Neural cell (in vitro differentiated cells): ENCODE measurements around the gene ZNF276. TPM values are rescaled to one million over a fixed set of nuclear protein-coding genes. Genes with fewer than 3 reads are reported as not detected.

Experiments
- H2AFZ ChIP-seq: fragments of 200-600, 300-800 bp; sonication (generic), shearing (Covaris generic); 2 replicates; pipeline ENCODE4 v1.6.0; 2014; ENCODE audit warnings: low read depth, mild to moderate bottlenecking, antibody characterized with exemption, low read length, moderate library complexity
- H3F3A ChIP-seq: fragments of 200-600 bp; shearing (Covaris generic); 2 replicates; pipeline ENCODE4 v1.6.1; 2016; ENCODE audit warnings: mild to moderate bottlenecking, moderate library complexity, mixed read lengths, antibody characterized with exemption, low read length; ENCODE audit not compliant: insufficient read depth, poor library complexity, severe bottlenecking
- H3K27ac ChIP-seq: fragments of 200-600, 300-800 bp; sonication (generic), shearing (Covaris generic); 2 replicates; pipeline ENCODE4 v1.5.1; 2014; ENCODE audit warnings: mild to moderate bottlenecking, low read length, moderate library complexity
- H3K27me3 ChIP-seq: fragments of 300-800, 200-600 bp; sonication (generic), shearing (Covaris generic); 2 replicates; pipeline ENCODE4 v1.6.0; 2014; ENCODE audit warnings: mild to moderate bottlenecking, low read depth, low read length, moderate library complexity; ENCODE audit not compliant: insufficient read depth
- H3K36me3 ChIP-seq: fragments of 300-800, 200-600 bp; sonication (generic), shearing (Covaris generic); 2 replicates; pipeline ENCODE4 v1.5.1; 2014; ENCODE audit warnings: mild to moderate bottlenecking, antibody characterized with exemption, low read length, moderate library complexity; ENCODE audit not compliant: insufficient read depth
- H3K4me2 ChIP-seq: fragments of 300-800, 200-600 bp; sonication (generic), shearing (Covaris generic); 2 replicates; pipeline ENCODE4 v1.6.0; 2014; ENCODE audit warnings: mild to moderate bottlenecking, low read length
- H3K4me3 ChIP-seq: fragments of 300-800, 200-600 bp; sonication (generic), shearing (Covaris generic); 2 replicates; pipeline ENCODE4 v1.5.1; 2014; ENCODE audit warnings: mild to moderate bottlenecking, low read length, moderate library complexity
- H3K79me2 ChIP-seq: fragments of 200-600 bp; shearing (Covaris generic); replicated peaks from 2 replicates; pipeline ENCODE4 v1.6.0; 2014; ENCODE audit warnings: mild to moderate bottlenecking, low read length, moderate library complexity; ENCODE audit not compliant: insufficient read depth
- H3K9ac ChIP-seq: fragments of 300-800, 200-600 bp; sonication (generic), shearing (Covaris generic); 2 replicates; pipeline ENCODE4 v1.6.1; 2016; ENCODE audit warnings: mild to moderate bottlenecking, low read length, mixed read lengths
- H3K9me2 ChIP-seq: fragments of 200-600 bp; shearing (Covaris generic); 2 replicates; pipeline ENCODE4 v1.6.1; 2016; ENCODE audit warnings: mild to moderate bottlenecking, low read length, mixed read lengths; ENCODE audit not compliant: insufficient read depth
- H3K9me3 ChIP-seq: fragments of 200-600, 300-800 bp; sonication (generic), shearing (Covaris generic); 2 replicates; pipeline ENCODE4 v1.6.1; 2016; ENCODE audit warnings: mild to moderate bottlenecking, mixed run types, low read length, moderate library complexity, mixed read lengths
- H4K20me1 ChIP-seq: fragments of 200-600 bp; shearing (Covaris generic); 2 replicates; pipeline ENCODE4 v1.6.1; 2016; ENCODE audit warnings: mild to moderate bottlenecking, mixed run types; ENCODE audit not compliant: insufficient read depth
- CTCF ChIP-seq: fragments of 450-650 bp; IDR thresholded peaks from 2 replicates; pipeline ENCODE4 v1.5.1; 2014; ENCODE audit warnings: antibody characterized with exemption, mild to moderate bottlenecking, moderate library complexity; ENCODE audit not compliant: poor library complexity, severe bottlenecking
- EP300 ChIP-seq: fragments of 450-650 bp; conservative IDR thresholded peaks from 2 replicates; pipeline ENCODE4 v1.6.1; 2014; ENCODE audit warnings: antibody characterized with exemption, mild to moderate bottlenecking, moderate library complexity; ENCODE audit not compliant: poor library complexity, severe bottlenecking
- EZH2 ChIP-seq: fragments of 200-600, 300-800 bp; shearing (Covaris generic), sonication (generic); IDR thresholded peaks from 2 replicates; pipeline ENCODE4 v1.6.1; 2014; ENCODE audit warnings: antibody characterized with exemption, low read length, borderline replicate concordance, mild to moderate bottlenecking; ENCODE audit not compliant: insufficient read depth, poor library complexity, severe bottlenecking
- MXI1 ChIP-seq: fragments of 450-650 bp; conservative IDR thresholded peaks from 2 replicates; pipeline ENCODE4 v1.6.1; 2014; ENCODE audit warnings: antibody characterized with exemption, mild to moderate bottlenecking; ENCODE audit not compliant: poor library complexity, severe bottlenecking
- POLR2AphosphoS5 ChIP-seq: IDR thresholded peaks from 2 replicates; pipeline ENCODE4 v1.6.1; 2012
- RAD21 ChIP-seq: fragments of 450-650 bp; conservative IDR thresholded peaks from 2 replicates; pipeline ENCODE4 v1.6.1; 2014; ENCODE audit warnings: antibody characterized with exemption, mild to moderate bottlenecking, moderate library complexity
- SMC3 ChIP-seq: fragments of 450-650 bp; conservative IDR thresholded peaks from 2 replicates; pipeline ENCODE4 v1.6.1; 2014; ENCODE audit warnings: antibody characterized with exemption, mild to moderate bottlenecking, moderate library complexity; ENCODE audit not compliant: poor library complexity
- TAF1 ChIP-seq: IDR thresholded peaks from 2 replicates; pipeline ENCODE4 v1.6.1; 2012; ENCODE audit warnings: low read depth
- polyA plus RNA-seq: library from polyadenylated mRNA; depleted of rRNA; stranded (reverse); fragments of >200 nt; gene quantifications from 2 replicates; pipeline ENCODE4 v1.2.3, GENCODE V29; 2014
- TF ChIP-seq, protein P1 (sequence below): IDR thresholded peaks from 2 replicates; pipeline ENCODE4 v1.6.1; 2012; ENCODE audit warnings: borderline replicate concordance

ZNF276 gene
- polyA plus RNA-seq, 1 donor from 2014 or later: 35.4 TPM

DNA sequence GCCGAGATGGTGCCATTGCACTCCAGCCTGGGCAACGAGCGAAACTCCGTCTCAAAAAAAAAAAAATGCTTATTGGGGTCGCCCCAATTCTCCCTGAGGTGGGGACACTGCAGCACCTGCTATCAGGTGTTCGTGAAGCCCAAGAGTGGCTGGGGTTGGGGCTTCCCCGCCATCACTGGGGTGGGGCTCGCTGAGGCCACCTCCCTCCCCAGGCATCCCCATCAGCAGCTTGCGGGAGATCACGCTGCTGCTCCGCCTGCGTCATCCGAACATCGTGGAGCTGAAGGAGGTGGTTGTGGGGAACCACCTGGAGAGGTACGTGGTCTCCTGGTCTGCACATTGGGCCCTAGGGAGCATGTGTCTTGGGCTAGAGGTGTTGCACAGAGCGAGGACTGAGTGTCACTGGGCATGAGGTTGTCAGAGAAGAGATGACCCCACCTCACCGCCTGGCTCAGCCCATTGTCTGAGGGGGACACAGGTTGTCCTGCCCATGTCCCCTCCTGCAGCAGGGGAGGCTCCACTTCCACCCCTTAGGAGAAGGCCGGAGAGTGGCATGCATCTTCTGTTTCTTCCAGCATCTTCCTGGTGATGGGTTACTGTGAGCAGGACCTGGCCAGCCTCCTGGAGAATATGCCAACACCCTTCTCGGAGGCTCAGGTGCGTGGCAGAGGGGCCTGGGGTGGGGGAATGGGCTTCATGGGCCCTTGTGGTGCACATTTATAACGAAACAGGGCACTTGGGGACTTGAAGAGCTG lies 29.9 kb upstream of the ZNF276 start:
- Histone ChIP-seq H3K4me2 (no peak overlapping the region), H3K9me2 (no peaks in the 10 kb centered on the region), H3K36me3 (no peaks in the 10 kb centered on the region), H3K27ac (no peak overlapping the region), H3F3A (no peaks in the 10 kb centered on the region), H3K27me3 (no peaks in the 10 kb centered on the region), H3K9ac (no peak overlapping the region), H4K20me1 (no peaks in the 10 kb centered on the region), H2AFZ (no peak overlapping the region), H3K9me3 (no peaks in the 10 kb centered on the region), H3K79me2 (no peaks in the 10 kb centered on the region), H3K4me3 (no peak overlapping the region)
- TF ChIP-seq MXI1 (no peak), TAF1 (no peak), POLR2AphosphoS5 (no peak), SMC3 (no peak), EZH2 (no peak), CTCF (no peak), EP300 (no peak), RAD21 (no peak)
- TF ChIP-seq, protein P1, sequence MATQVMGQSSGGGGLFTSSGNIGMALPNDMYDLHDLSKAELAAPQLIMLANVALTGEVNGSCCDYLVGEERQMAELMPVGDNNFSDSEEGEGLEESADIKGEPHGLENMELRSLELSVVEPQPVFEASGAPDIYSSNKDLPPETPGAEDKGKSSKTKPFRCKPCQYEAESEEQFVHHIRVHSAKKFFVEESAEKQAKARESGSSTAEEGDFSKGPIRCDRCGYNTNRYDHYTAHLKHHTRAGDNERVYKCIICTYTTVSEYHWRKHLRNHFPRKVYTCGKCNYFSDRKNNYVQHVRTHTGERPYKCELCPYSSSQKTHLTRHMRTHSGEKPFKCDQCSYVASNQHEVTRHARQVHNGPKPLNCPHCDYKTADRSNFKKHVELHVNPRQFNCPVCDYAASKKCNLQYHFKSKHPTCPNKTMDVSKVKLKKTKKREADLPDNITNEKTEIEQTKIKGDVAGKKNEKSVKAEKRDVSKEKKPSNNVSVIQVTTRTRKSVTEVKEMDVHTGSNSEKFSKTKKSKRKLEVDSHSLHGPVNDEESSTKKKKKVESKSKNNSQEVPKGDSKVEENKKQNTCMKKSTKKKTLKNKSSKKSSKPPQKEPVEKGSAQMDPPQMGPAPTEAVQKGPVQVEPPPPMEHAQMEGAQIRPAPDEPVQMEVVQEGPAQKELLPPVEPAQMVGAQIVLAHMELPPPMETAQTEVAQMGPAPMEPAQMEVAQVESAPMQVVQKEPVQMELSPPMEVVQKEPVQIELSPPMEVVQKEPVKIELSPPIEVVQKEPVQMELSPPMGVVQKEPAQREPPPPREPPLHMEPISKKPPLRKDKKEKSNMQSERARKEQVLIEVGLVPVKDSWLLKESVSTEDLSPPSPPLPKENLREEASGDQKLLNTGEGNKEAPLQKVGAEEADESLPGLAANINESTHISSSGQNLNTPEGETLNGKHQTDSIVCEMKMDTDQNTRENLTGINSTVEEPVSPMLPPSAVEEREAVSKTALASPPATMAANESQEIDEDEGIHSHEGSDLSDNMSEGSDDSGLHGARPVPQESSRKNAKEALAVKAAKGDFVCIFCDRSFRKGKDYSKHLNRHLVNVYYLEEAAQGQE: no peak

GRCh38 chr16:89691986-89692569 lies 29.3 kb upstream of the ZNF276 start:
- H3K4me2 ChIP-seq: no peak overlapping the region
- H3K79me2 ChIP-seq: no peaks in the 10 kb centered on the region
- no peaks in the 10 kb centered on the region for H4K20me1 ChIP-seq
- TF ChIP-seq POLR2AphosphoS5 (no peak), EP300 (no peak), EZH2 (no peak), RAD21 (no peak), SMC3 (no peak), MXI1 (no peak), TAF1 (no peak), CTCF (no peak)
- TF ChIP-seq, protein P1: no peak
- no peaks in the 10 kb centered on the region for H3K9me2 ChIP-seq
- no peaks in the 10 kb centered on the region for H3F3A ChIP-seq
- no peaks in the 10 kb centered on the region for H3K36me3 ChIP-seq
- no peak overlapping the region for H3K27ac ChIP-seq
- no peak overlapping the region for H3K9ac ChIP-seq
- no peak overlapping the region for H3K4me3 ChIP-seq
- no peaks in the 10 kb centered on the region for H3K27me3 ChIP-seq
- no peak overlapping the region for H2AFZ ChIP-seq
- H3K9me3 ChIP-seq: no peaks in the 10 kb centered on the region
